Activated CD4-positive, alpha-beta T cell treated with anti-CD3 and anti-CD28 coated beads for 24 hours (primary cell): ENCODE data around the gene GALNT1.
A peak's percentile ranks its signal among the peaks of the same experiment; 100 is the strongest.

Source experiments
- DNase-seq, 2 donors: peaks; one replicate each; pipeline ENCODE4 v3.0.0-alpha.2; 2020; ENCODE audit warnings: low read depth in 2 of 2

The GALNT1 gene

DNA sequence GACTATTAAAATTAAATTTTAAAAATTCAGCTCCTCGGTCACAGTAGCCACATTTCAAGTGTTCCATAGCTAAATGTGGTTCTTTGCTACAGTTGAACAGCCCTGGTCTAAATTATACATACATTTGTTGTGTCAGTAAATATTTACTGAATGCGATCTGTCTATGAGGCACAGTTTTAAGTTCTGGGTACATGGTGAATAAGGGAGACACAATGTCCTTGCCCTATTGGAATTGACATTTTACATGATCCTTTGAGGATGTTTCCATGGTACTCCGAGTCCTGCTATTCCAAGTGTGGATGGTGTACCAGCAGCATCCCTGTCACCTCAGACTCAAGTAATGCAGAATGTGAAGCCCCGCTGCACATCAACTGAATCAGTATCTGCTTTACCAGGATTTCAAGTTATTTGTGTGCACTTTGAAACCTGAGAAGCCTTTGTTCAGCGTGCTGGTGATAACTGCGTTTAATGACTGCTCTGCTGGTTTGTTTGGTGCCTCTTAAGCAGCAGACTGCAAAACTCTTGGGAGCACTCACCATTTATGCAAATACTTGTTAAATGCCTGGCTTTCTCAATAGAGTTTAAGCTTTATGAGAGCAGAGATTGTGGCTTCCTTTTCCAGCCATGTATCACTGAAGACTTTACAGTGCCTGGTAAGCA lies 1.5 kb downstream of the GALNT1 start:
- no peak for DNase-seq

DNA sequence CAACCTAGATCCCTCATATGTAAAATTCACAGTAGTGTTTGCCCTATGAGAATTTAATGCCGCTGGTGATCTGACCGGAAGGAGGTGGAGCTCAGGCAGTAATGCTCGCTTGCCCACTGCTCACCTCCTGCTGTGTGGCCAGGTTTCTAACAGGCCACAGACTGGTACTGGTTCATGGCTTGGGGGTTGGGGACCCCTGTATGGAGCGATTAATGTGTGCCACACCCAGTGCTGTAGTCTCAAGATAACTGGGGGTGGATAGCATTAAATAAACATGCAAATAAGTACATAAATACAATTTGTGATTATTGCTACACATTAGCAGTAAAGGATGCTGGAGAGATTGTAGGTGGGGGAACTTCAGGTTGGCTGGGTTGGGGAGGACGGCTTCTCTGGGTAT lies 3.2 kb downstream of the GALNT1 start:
- no peak for DNase-seq

GRCh38 chr18:35585608-35586007 lies 4.1 kb downstream of the GALNT1 start:
- DNase-seq = no peak

GRCh38 chr18:35588122-35588521 lies 6.6 kb downstream of the GALNT1 start:
- no peak for DNase-seq

GRCh38 chr18:35588995-35589394 lies 7.5 kb downstream of the GALNT1 start:
- no peak for DNase-seq

GRCh38 chr18:35589546-35589945 lies 8.0 kb downstream of the GALNT1 start:
- no peak for DNase-seq

GRCh38 chr18:35590935-35591334 lies 9.4 kb downstream of the GALNT1 start:
- DNase-seq = no peak

DNA sequence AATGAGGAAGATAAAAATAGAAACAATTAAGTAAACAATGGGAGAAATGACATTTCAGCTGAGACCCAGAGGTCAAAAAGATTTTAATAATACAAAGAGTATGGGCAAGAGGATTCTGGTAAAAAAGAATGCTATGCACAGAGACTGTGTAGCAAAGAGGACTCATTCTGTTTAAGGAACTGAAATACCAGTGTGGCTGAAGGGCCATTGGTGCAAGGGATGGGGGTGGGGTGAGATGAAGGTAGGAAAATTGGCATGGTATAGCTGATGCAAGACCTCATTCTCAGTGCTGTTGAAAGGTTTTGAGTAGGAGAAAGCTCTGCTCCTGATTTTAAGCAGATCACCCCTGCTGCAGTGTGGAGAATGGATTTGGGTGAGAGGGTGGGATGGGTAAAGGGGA lies 10.8 kb downstream of the GALNT1 start:
- DNase-seq = no peak

GRCh38 chr18:35593859-35594258 lies 12.3 kb downstream of the GALNT1 start:
- DNase-seq = no peak

GRCh38 chr18:35597758-35598157 lies 16.2 kb downstream of the GALNT1 start:
- DNase-seq = no peak

GRCh38 chr18:35602193-35602820 lies 20.8 kb downstream of the GALNT1 start:
- no peak for DNase-seq

DNA sequence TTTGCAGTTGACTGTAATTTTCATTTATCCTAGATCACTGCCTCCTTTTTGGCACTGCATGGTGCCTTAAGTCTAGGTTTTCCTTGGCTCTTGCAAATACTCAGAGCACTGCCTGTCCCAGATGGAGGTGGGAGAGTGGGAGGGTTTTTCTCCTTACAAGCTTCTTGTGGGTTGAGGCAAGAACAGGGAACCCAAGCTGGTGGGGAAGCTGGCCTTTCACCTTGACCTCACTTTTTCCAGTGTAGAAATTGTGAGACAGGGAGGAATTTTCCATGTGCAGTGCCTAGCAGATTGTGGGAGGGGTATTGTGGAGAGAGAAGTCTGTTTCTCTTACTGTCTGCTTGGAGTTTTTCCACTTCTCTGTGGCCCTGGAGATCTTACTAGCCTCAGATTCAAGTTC lies 21.5 kb downstream of the GALNT1 start:
- DNase-seq = no peak

GRCh38 chr18:35603528-35603927 lies 22.0 kb downstream of the GALNT1 start:
- DNase-seq = no peak

DNA sequence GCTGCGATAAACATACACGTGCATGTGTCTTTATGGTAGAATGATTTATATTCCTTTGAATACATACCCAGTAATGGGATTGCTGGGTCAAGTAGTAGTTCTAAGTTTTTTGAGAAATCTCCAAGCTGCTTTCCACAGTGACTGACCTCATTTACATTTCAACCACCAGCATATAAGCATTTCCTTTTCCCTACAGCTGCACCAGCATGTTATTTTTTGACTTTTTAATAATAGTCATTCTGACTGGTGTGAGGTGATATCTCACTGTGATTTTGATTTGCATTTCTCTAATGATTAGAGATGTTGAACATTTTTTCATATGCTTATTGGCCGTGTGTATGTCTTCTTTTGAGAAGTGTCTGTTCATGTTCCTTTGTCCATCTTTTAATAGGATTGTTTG lies 22.8 kb downstream of the GALNT1 start:
- no peak for DNase-seq

GRCh38 chr18:35605686-35606417 lies 24.3 kb downstream of the GALNT1 start:
- no peak for DNase-seq

DNA sequence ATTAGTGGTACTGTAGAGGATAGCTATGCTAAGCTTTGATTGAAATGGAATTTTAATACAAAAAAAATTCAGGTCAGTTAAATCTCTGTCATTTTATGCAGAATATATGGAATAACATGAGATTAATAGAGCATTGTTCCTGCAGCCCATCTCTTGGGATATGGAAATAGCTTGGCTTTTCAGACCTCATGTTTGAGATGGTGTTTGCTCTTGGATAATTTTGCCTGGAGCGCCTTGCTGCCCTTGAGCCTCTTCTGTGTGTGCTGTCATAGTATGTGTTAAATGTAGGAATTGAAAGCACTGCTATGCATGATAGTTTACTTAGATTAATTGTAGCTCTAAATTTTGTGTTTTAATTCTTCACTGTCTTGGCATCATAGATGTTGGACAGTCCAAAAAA lies 27.7 kb downstream of the GALNT1 start:
- no peak for DNase-seq

DNA sequence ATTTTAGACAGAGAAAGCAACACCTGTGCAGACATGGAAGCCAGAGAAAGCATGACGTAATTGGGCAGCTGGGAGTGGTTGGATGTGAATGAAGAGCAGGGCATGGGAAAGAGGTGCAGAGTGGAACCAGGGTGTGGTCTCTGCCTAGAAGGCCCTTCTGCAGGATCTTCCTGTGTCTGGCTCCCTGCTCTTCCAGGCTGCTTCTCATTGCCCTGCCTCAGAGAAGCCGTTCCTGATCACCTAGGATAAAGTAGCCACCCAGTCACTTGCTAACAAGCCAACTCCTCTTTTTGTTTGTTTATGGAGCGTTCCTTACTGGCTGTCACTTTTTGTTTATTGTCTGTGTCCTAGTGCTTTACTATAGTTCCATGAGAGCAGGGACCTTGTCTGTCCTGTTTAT lies 28.5 kb downstream of the GALNT1 start:
- no peak for DNase-seq

- no peak for DNase-seq
Observed at GRCh38 chr18:35610724-35611123, 29.2 kb downstream of the GALNT1 start.

GRCh38 chr18:35611518-35611917 lies 30.0 kb downstream of the GALNT1 start:
- DNase-seq = no peak

DNA sequence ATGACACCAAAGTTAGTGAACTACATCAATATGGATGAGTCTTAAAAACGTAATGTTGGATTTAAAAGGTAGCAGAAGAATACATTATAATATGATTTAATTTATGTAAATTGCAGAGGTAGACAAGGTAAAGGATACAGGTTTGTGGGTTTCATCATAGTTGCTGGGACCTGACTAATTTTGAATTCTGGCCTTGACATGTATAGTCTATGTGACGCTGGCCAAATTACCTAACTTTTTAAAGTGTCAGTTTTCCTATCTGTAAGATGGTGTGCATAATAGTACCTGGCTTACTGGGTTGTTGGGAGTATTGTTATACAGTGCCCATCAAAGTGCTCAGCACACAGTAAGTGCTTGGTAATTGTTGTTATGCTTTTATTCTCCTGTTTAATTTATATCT lies 34.5 kb downstream of the GALNT1 start:
- DNase-seq = no peak

GRCh38 chr18:35616664-35617423 lies 35.3 kb downstream of the GALNT1 start:
- peak; percentile 37 to 38 for DNase-seq

GRCh38 chr18:35617865-35618264 lies 36.3 kb downstream of the GALNT1 start:
- DNase-seq = no peak
